Measurements from ENCODE around the gene ASAP3.

ASAP3 gene

GRCh38 chr1:23531562-23532094 lies 47.6 kb upstream of the ASAP3 start (continued):
- TF ChIP-seq TSHZ2 (CRISPR knock-in tag; IDR thresholded peaks at IDR 0.05), result no peak
- TF ChIP-seq BACH2 (CRISPR knock-in tag; IDR thresholded peaks at IDR 0.05; ENCODE audit: borderline replicate concordance), result no peak
- no peak for TF ChIP-seq ZFP3 (CRISPR knock-in tag; IDR thresholded peaks at IDR 0.05)

- TF ChIP-seq ZNF70 (CRISPR knock-in tag; IDR thresholded peaks at IDR 0.05) (no peak), ZFP30 (CRISPR knock-in tag; IDR thresholded peaks at IDR 0.05) (peak; percentile 95)
- ATAC-seq, result peak; percentile 80
Observed at GRCh38 chr1:23530747-23531561, 47.0 kb upstream of the ASAP3 start, which contains the start of gene E2F2. TSS of gene E2F2 (minus strand) at chr1:23531233. CDS start at chr1:23530793, 440 bp downstream.

- TF ChIP-seq ZNF70 (CRISPR knock-in tag; IDR thresholded peaks at IDR 0.05), result no peak
- no peak for TF ChIP-seq ZNF8 (CRISPR knock-in tag; IDR thresholded peaks at IDR 0.05)
- ATAC-seq, result peak; percentile 38
Observed at GRCh38 chr1:23530087-23530746, 46.2 kb upstream of the ASAP3 start.

GRCh38 chr1:23529146-23530086 lies 45.4 kb upstream of the ASAP3 start:
- ATAC-seq, result no peak
- TF ChIP-seq TOX (CRISPR knock-in tag; IDR thresholded peaks at IDR 0.05; ENCODE audit: borderline replicate concordance) (no peak), RARB (CRISPR knock-in tag; IDR thresholded peaks at IDR 0.05) (no peak), GLIS3 (CRISPR knock-in tag; IDR thresholded peaks at IDR 0.05) (no peak), PATZ1 (CRISPR knock-in tag; IDR thresholded peaks at IDR 0.05; ENCODE audit: borderline replicate concordance) (no peak), ZC3H10 (CRISPR knock-in tag; IDR thresholded peaks at IDR 0.05) (no peak), TSHZ2 (CRISPR knock-in tag; IDR thresholded peaks at IDR 0.05) (no peak), ZFP30 (CRISPR knock-in tag; IDR thresholded peaks at IDR 0.05) (no peak), ZFP3 (CRISPR knock-in tag; IDR thresholded peaks at IDR 0.05) (no peak)
- TF ChIP-seq, protein P1, sequence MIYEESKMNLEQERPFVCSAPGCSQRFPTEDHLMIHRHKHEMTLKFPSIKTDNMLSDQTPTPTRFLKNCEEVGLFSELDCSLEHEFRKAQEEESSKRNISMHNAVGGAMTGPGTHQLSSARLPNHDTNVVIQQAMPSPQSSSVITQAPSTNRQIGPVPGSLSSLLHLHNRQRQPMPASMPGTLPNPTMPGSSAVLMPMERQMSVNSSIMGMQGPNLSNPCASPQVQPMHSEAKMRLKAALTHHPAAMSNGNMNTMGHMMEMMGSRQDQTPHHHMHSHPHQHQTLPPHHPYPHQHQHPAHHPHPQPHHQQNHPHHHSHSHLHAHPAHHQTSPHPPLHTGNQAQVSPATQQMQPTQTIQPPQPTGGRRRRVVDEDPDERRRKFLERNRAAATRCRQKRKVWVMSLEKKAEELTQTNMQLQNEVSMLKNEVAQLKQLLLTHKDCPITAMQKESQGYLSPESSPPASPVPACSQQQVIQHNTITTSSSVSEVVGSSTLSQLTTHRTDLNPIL (CRISPR knock-in tag; IDR thresholded peaks at IDR 0.05; ENCODE audit: low read depth), result no peak
